GM23338 (cell line): ENCODE results near the gene HIP1.

Experiments
- CREB1 ChIP-seq: fragments of 250-450 bp; sonication (Bioruptor Pico); IDR thresholded peaks from 2 replicates; pipeline ENCODE4 v1.5.0; 2020; ENCODE audit warnings: low read depth, mild to moderate bottlenecking, moderate library complexity
- EZH2 ChIP-seq: fragments of 200-600 bp; sonication (generic); IDR thresholded peaks from one replicate; pipeline ENCODE4 v1.8.0; 2017; ENCODE audit warnings: antibody characterized with exemption, mild to moderate bottlenecking, low read depth; ENCODE audit not compliant: unreplicated experiment
- EZH2phosphoT487 ChIP-seq: fragments of 200-600 bp; sonication (generic); IDR thresholded peaks from one replicate; pipeline ENCODE4 v1.8.1; 2018; ENCODE audit warnings: antibody characterized with exemption; ENCODE audit not compliant: unreplicated experiment
- JUNB ChIP-seq: IDR thresholded peaks from one replicate; pipeline ENCODE4 v1.6.1; 2016; ENCODE audit warnings: antibody characterized with exemption; ENCODE audit not compliant: unreplicated experiment
- POLR2AphosphoS5 ChIP-seq: IDR thresholded peaks from 2 replicates; pipeline ENCODE4 v1.6.1; 2016; ENCODE audit warnings: antibody characterized with exemption, low read depth
- ZNF114 ChIP-seq: fragments of 250-450 bp; sonication (Bioruptor Pico); IDR thresholded peaks from 2 replicates; pipeline ENCODE4 v1.5.0; 2020; ENCODE audit warnings: mild to moderate bottlenecking, moderate library complexity
- TF ChIP-seq, protein P1 (sequence below), 2 experiments: fragments of 200-600 bp in 1 of 2; sonication (generic) in 1 of 2; conservative IDR thresholded peaks; 2 replicates each; pipeline versions ENCODE4 v1.5.1 to v1.6.1; 2016 to 2017; ENCODE audit warnings: antibody characterized with exemption in 2 of 2, low read depth in 2 of 2, mild to moderate bottlenecking in 2 of 2, moderate library complexity in 1 of 2
- TF ChIP-seq, protein P2 (sequence below): IDR thresholded peaks from 2 replicates; pipeline ENCODE4 v1.6.1; 2016; ENCODE audit warnings: antibody characterized with exemption
- TF ChIP-seq, protein P3 (sequence below): IDR thresholded peaks from one replicate; pipeline ENCODE4 v1.6.1; 2018; ENCODE audit warnings: antibody characterized with exemption; ENCODE audit not compliant: unreplicated experiment

GRCh38 chr7:75725306-75725705 is 13.4 kb downstream of the HIP1 start:
- TF ChIP-seq, protein P1, sequence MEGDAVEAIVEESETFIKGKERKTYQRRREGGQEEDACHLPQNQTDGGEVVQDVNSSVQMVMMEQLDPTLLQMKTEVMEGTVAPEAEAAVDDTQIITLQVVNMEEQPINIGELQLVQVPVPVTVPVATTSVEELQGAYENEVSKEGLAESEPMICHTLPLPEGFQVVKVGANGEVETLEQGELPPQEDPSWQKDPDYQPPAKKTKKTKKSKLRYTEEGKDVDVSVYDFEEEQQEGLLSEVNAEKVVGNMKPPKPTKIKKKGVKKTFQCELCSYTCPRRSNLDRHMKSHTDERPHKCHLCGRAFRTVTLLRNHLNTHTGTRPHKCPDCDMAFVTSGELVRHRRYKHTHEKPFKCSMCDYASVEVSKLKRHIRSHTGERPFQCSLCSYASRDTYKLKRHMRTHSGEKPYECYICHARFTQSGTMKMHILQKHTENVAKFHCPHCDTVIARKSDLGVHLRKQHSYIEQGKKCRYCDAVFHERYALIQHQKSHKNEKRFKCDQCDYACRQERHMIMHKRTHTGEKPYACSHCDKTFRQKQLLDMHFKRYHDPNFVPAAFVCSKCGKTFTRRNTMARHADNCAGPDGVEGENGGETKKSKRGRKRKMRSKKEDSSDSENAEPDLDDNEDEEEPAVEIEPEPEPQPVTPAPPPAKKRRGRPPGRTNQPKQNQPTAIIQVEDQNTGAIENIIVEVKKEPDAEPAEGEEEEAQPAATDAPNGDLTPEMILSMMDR (conservative IDR thresholded peaks at IDR 0.05; ENCODE audit: low read depth in 2 of 2), result no peak
- TF ChIP-seq EZH2phosphoT487 (no peak), JUNB (no peak), EZH2 (no peak), POLR2AphosphoS5 (no peak), ZNF114 (no peak), CREB1 (CRISPR knock-in tag) (no peak)
- TF ChIP-seq, protein P2, sequence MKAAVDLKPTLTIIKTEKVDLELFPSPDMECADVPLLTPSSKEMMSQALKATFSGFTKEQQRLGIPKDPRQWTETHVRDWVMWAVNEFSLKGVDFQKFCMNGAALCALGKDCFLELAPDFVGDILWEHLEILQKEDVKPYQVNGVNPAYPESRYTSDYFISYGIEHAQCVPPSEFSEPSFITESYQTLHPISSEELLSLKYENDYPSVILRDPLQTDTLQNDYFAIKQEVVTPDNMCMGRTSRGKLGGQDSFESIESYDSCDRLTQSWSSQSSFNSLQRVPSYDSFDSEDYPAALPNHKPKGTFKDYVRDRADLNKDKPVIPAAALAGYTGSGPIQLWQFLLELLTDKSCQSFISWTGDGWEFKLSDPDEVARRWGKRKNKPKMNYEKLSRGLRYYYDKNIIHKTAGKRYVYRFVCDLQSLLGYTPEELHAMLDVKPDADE, result no peak
- TF ChIP-seq, protein P3, sequence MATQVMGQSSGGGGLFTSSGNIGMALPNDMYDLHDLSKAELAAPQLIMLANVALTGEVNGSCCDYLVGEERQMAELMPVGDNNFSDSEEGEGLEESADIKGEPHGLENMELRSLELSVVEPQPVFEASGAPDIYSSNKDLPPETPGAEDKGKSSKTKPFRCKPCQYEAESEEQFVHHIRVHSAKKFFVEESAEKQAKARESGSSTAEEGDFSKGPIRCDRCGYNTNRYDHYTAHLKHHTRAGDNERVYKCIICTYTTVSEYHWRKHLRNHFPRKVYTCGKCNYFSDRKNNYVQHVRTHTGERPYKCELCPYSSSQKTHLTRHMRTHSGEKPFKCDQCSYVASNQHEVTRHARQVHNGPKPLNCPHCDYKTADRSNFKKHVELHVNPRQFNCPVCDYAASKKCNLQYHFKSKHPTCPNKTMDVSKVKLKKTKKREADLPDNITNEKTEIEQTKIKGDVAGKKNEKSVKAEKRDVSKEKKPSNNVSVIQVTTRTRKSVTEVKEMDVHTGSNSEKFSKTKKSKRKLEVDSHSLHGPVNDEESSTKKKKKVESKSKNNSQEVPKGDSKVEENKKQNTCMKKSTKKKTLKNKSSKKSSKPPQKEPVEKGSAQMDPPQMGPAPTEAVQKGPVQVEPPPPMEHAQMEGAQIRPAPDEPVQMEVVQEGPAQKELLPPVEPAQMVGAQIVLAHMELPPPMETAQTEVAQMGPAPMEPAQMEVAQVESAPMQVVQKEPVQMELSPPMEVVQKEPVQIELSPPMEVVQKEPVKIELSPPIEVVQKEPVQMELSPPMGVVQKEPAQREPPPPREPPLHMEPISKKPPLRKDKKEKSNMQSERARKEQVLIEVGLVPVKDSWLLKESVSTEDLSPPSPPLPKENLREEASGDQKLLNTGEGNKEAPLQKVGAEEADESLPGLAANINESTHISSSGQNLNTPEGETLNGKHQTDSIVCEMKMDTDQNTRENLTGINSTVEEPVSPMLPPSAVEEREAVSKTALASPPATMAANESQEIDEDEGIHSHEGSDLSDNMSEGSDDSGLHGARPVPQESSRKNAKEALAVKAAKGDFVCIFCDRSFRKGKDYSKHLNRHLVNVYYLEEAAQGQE, result no peak
